OCI-LY3 (cell line): ENCODE data around the gene DTNA.

Source experiments
- EZH2phosphoT487 ChIP-seq: fragments of 200-600 bp; shearing (Covaris generic); IDR thresholded peaks from 2 replicates; pipeline ENCODE4 v1.6.1; 2018; ENCODE audit warnings: antibody characterized with exemption, mixed run types, low read depth
- TF ChIP-seq, protein P1 (sequence below): fragments of 200-600, 300-600 bp; sonication (generic); IDR thresholded peaks from 2 replicates; pipeline ENCODE4 v1.5.1; 2014; ENCODE audit warnings: antibody characterized with exemption, low read length, low read depth

GRCh38 chr18:34800381-34800780 lies 90.3 kb downstream of the DTNA start:
- TF ChIP-seq, protein P1, sequence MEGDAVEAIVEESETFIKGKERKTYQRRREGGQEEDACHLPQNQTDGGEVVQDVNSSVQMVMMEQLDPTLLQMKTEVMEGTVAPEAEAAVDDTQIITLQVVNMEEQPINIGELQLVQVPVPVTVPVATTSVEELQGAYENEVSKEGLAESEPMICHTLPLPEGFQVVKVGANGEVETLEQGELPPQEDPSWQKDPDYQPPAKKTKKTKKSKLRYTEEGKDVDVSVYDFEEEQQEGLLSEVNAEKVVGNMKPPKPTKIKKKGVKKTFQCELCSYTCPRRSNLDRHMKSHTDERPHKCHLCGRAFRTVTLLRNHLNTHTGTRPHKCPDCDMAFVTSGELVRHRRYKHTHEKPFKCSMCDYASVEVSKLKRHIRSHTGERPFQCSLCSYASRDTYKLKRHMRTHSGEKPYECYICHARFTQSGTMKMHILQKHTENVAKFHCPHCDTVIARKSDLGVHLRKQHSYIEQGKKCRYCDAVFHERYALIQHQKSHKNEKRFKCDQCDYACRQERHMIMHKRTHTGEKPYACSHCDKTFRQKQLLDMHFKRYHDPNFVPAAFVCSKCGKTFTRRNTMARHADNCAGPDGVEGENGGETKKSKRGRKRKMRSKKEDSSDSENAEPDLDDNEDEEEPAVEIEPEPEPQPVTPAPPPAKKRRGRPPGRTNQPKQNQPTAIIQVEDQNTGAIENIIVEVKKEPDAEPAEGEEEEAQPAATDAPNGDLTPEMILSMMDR = no peak
- TF ChIP-seq EZH2phosphoT487 = no peak
